Erythroblast (primary cell): ENCODE data around the gene RGR.
"Not testable (repeated sequence)": the region's sequence is repeated elsewhere in the genome, so short reads cannot be mapped to it uniquely, and the experiment has no call there.

Source experiments
- DNase-seq, 2 experiments: peaks; one replicate each; lab custom pipeline; 2025; lab: John Stamatoyannopoulos, UW
- GATA1 ChIP-seq: IDR thresholded peaks from 2 replicates; pipeline ENCODE4 v1.6.1; 2011; ENCODE audit warnings: low read depth, mild to moderate bottlenecking, control low read depth, low read length, moderate library complexity
- POLR2A ChIP-seq: IDR thresholded peaks from 2 replicates; pipeline ENCODE4 v1.6.1; 2011; ENCODE audit warnings: mild to moderate bottlenecking, low read length

Gene RGR

GRCh38 chr10:84256510-84257342 is 11.9 kb downstream of the RGR start:
- no peak for TF ChIP-seq POLR2A
- no peak for TF ChIP-seq GATA1
- DNase-seq, result peak; percentile 47 to 51

- DNase-seq, result no peak
- TF ChIP-seq GATA1, result no peak
- no peak for TF ChIP-seq POLR2A
Observed at GRCh38 chr10:84257343-84258020, 12.6 kb downstream of the RGR start.

- TF ChIP-seq POLR2A, result no peak
- TF ChIP-seq GATA1, result no peak
Observed at GRCh38 chr10:84258034-84258695, 13.3 kb downstream of the RGR start.

GRCh38 chr10:84261236-84261915 is 16.5 kb downstream of the RGR start:
- no peak for TF ChIP-seq GATA1
- DNase-seq, result no peak

More at GRCh38 chr10:84258034-84258695, 13.3 kb downstream of the RGR start:
- no peak for DNase-seq

GRCh38 chr10:84262190-84262956 is 17.5 kb downstream of the RGR start:
- no peak for TF ChIP-seq GATA1
- TF ChIP-seq POLR2A, result no peak
- no peak for DNase-seq

- no peak for DNase-seq
Observed at GRCh38 chr10:84263716-84264115, 18.9 kb downstream of the RGR start.

GRCh38 chr10:84264611-84265141 is 19.8 kb downstream of the RGR start:
- no peak for TF ChIP-seq GATA1
- TF ChIP-seq POLR2A, result no peak
- DNase-seq, result peak; percentile 37 to 64

More at GRCh38 chr10:84263716-84264115, 18.9 kb downstream of the RGR start:
- TF ChIP-seq POLR2A (no peak), GATA1 (no peak)

- no peak for TF ChIP-seq GATA1
- TF ChIP-seq POLR2A, result no peak
- DNase-seq, result no peak
Observed at GRCh38 chr10:84265418-84265817, 20.6 kb downstream of the RGR start.

GRCh38 chr10:84267503-84268126 is 22.8 kb downstream of the RGR start:
- TF ChIP-seq POLR2A (no peak), GATA1 (no peak)
- peak; percentile 18 to 25 for DNase-seq

GRCh38 chr10:84269162-84269561 is 24.3 kb downstream of the RGR start:
- DNase-seq, result no peak
- TF ChIP-seq POLR2A, result no peak
- no peak for TF ChIP-seq GATA1

GRCh38 chr10:84269773-84270172 is 24.9 kb downstream of the RGR start:
- DNase-seq, result no peak
- TF ChIP-seq POLR2A (no peak), GATA1 (no peak)

- no peak for DNase-seq
- TF ChIP-seq POLR2A (no peak), GATA1 (no peak)
Observed at GRCh38 chr10:84270708-84271107, 25.9 kb downstream of the RGR start.

- not testable (repeated sequence) for DNase-seq
Observed at GRCh38 chr10:84279876-84280475, 35.1 kb downstream of the RGR start.
